Vagina (tissue), 2 donors: ENCODE data around the gene CPN2. TPM values are rescaled to one million over a fixed set of nuclear protein-coding genes. Genes with fewer than 3 reads are reported as not detected.

Experiments
- DNase-seq, 2 donors: peaks; one replicate each; pipeline ENCODE4 v3.0.0-alpha.2; 2017; ENCODE audit errors: extremely low spot score in 2 of 2
- H3K27ac ChIP-seq: fragments of 200-600 bp; sonication (generic); one replicate; pipeline ENCODE4 v1.5.1; 2019
- H3K27me3 ChIP-seq: fragments of 200-600 bp; sonication (generic); one replicate; pipeline ENCODE4 v1.5.1; 2019
- H3K36me3 ChIP-seq, 2 donors: fragments of 200-600 bp; sonication (generic); one replicate each; pipeline ENCODE4 v1.5.1; 2017 to 2019
- H3K4me1 ChIP-seq: fragments of 200-600 bp; sonication (generic); one replicate; pipeline ENCODE4 v1.5.1; 2019
- H3K4me3 ChIP-seq, 2 donors: fragments of 200-600 bp; sonication (generic); 1 replicate in 1 of 2; 2 replicates in 1 of 2; pipeline ENCODE4 v1.5.1; 2016 to 2019
- H3K9me3 ChIP-seq: fragments of 200-600 bp; sonication (generic); one replicate; pipeline ENCODE4 v1.5.1; 2019
- CTCF ChIP-seq, 3 experiments: fragments of 450-650 bp in 2 of 3; fragments of 200-600 bp in 1 of 3; sonication (generic) in 1 of 3; IDR thresholded peaks; one replicate each; pipeline ENCODE4 v1.5.1; 2017 to 2019; ENCODE audit warnings: antibody characterized with exemption in 3 of 3, mild to moderate bottlenecking in 2 of 3, moderate library complexity in 2 of 3
- POLR2A ChIP-seq, 2 donors: fragments of 450-650 bp; IDR thresholded peaks; one replicate each; pipeline ENCODE4 v1.6.1; 2017; ENCODE audit warnings: antibody characterized with exemption in 2 of 2, mild to moderate bottlenecking in 2 of 2, moderate library complexity in 2 of 2
- POLR2AphosphoS5 ChIP-seq, 2 donors: sonication (generic); formaldehyde crosslinking; IDR thresholded peaks; one replicate each; pipeline ENCODE4 v1.9.0; 2017; ENCODE audit warnings: antibody characterized with exemption in 2 of 2, mild to moderate bottlenecking in 2 of 2, low read depth in 1 of 2; ENCODE audit not compliant: insufficient read depth in 1 of 2
- intact Hi-C: fragments of 100-400 bp; cut with DNase I; formaldehyde crosslinking; loops from one replicate; pipeline ENCODE4 v1.15.1; 2023
- total RNA-seq: library from RNA; depleted of rRNA; stranded (reverse); fragments of >200 nt; gene quantifications from one replicate; pipeline ENCODE4 v1.2.3, GENCODE V29; 2016

Gene CPN2
- total RNA-seq, 1 donor from 2014 or later = not detected

GRCh38 chr3:194339840-194340239, 11.3 kb downstream of the CPN2 start:
- TF ChIP-seq POLR2A (IDR thresholded peaks at IDR 0.05) = no peak
- TF ChIP-seq CTCF (IDR thresholded peaks at IDR 0.05) = no peak
- no peak for TF ChIP-seq POLR2AphosphoS5 (IDR thresholded peaks at IDR 0.05; ENCODE audit: insufficient read depth in 1 of 2, low read depth in 1 of 2)
- H3K36me3 ChIP-seq = no peaks in the 10 kb centered on the region

GRCh38 chr3:194339356-194339755, 11.8 kb downstream of the CPN2 start:
- Histone ChIP-seq H3K4me3 (no peak overlapping the region), H3K4me1 (no peaks in the 10 kb centered on the region), H3K36me3 (no peaks in the 10 kb centered on the region), H3K9me3 (no peaks in the 10 kb centered on the region), H3K27ac (no peak overlapping the region), H3K27me3 (no peaks in the 10 kb centered on the region)
- DNase-seq = no peak
- no peak for TF ChIP-seq POLR2AphosphoS5 (IDR thresholded peaks at IDR 0.05; ENCODE audit: insufficient read depth in 1 of 2, low read depth in 1 of 2)
- no peak for TF ChIP-seq POLR2A (IDR thresholded peaks at IDR 0.05)
- TF ChIP-seq CTCF (IDR thresholded peaks at IDR 0.05) = no peak
- intact Hi-C loops = no loop called here

More at GRCh38 chr3:194339840-194340239, 11.3 kb downstream of the CPN2 start:
- H3K27me3 ChIP-seq = no peaks in the 10 kb centered on the region
- no peak overlapping the region for H3K27ac ChIP-seq
- no peaks in the 10 kb centered on the region for H3K4me1 ChIP-seq
- intact Hi-C loops = no loop called here
- H3K9me3 ChIP-seq = no peaks in the 10 kb centered on the region
- DNase-seq = no peak
- no peak overlapping the region for H3K4me3 ChIP-seq

- no peaks in the 10 kb centered on the region for H3K36me3 ChIP-seq
- H3K27ac ChIP-seq = no peak overlapping the region
- TF ChIP-seq POLR2AphosphoS5 (IDR thresholded peaks at IDR 0.05; ENCODE audit: insufficient read depth in 1 of 2, low read depth in 1 of 2) = no peak
- TF ChIP-seq POLR2A (IDR thresholded peaks at IDR 0.05) = no peak
- TF ChIP-seq CTCF (IDR thresholded peaks at IDR 0.05) = no peak
- DNase-seq = no peak
- H3K27me3 ChIP-seq = no peaks in the 10 kb centered on the region
- intact Hi-C loops = no loop called here
- no peak overlapping the region for H3K4me3 ChIP-seq
- H3K4me1 ChIP-seq = peaks cover 5% of the 10 kb centered on the region
- H3K9me3 ChIP-seq = no peaks in the 10 kb centered on the region
These were observed 13.0 kb downstream of the CPN2 start for GRCh38 chr3:194337965-194338753.

GRCh38 chr3:194336601-194337355, 14.3 kb downstream of the CPN2 start:
- H3K36me3 ChIP-seq = no peaks in the 10 kb centered on the region
- intact Hi-C loops = no loop called here
- no peaks in the 10 kb centered on the region for H3K9me3 ChIP-seq
- H3K27me3 ChIP-seq = no peaks in the 10 kb centered on the region
- DNase-seq = no peak
- H3K4me3 ChIP-seq = no peak overlapping the region
- TF ChIP-seq POLR2AphosphoS5 (IDR thresholded peaks at IDR 0.05; ENCODE audit: insufficient read depth in 1 of 2, low read depth in 1 of 2) = no peak
- no peak for TF ChIP-seq POLR2A (IDR thresholded peaks at IDR 0.05)
- TF ChIP-seq CTCF (IDR thresholded peaks at IDR 0.05) = no peak
- H3K27ac ChIP-seq = no peak overlapping the region
- H3K4me1 ChIP-seq = peaks cover 10% of the 10 kb centered on the region

GRCh38 chr3:194333981-194334320, 17.2 kb downstream of the CPN2 start:
- intact Hi-C loops = loop anchor here (5.0 kb wide), 1 partner anchor 73 kb away; no protein-coding TSS in a partner anchor
- TF ChIP-seq CTCF (IDR thresholded peaks at IDR 0.05) (no peak), POLR2A (IDR thresholded peaks at IDR 0.05) (no peak), POLR2AphosphoS5 (IDR thresholded peaks at IDR 0.05; ENCODE audit: insufficient read depth in 1 of 2, low read depth in 1 of 2) (no peak)
- Histone ChIP-seq H3K36me3 (no peaks in the 10 kb centered on the region), H3K4me3 (peak overlapping the region in 1 of 2 donors; percentile 52), H3K27me3 (no peaks in the 10 kb centered on the region), H3K9me3 (no peaks in the 10 kb centered on the region), H3K4me1 (peaks cover 10% of the 10 kb centered on the region), H3K27ac (no peak overlapping the region)
- DNase-seq = no peak
